ENCODE data around the gene COPS7B. TPM values are rescaled to one million over a fixed set of nuclear protein-coding genes. Genes with fewer than 3 reads are reported as not detected.

COPS7B gene
- total RNA-seq, 1 experiment from 2014 or later: 61.4 TPM

- H3K27me3 Mint-ChIP-seq (ENCODE audit: low read depth): peaks cover 3% of the 10 kb centered on the region
- H3K9me3 Mint-ChIP-seq: peaks cover under 1 to 4% of the 10 kb centered on the region in 2 experiments; a peak in 2 of 5 replicates
Observed at GRCh38 chr2:231856959-231857358, 70.7 kb downstream of the COPS7B start.

More at GRCh38 chr2:231856959-231857358, 70.7 kb downstream of the COPS7B start:
- H4K8ac ChIP-seq (replicated peaks; ENCODE audit: insufficient read length, low read depth, low read length): no peak overlapping the region
- no peak overlapping the region for H3T11ph ChIP-seq (ENCODE audit: low read length)
- H3K4me1 Mint-ChIP-seq: no peaks in the 10 kb centered on the region
- H3K27ac ChIP-seq (ENCODE audit: insufficient read length, low read depth, low read length): no peak overlapping the region
- H3K4ac ChIP-seq (ENCODE audit: low read depth, low read length): no peak overlapping the region
- TF ChIP-seq, protein P1, sequence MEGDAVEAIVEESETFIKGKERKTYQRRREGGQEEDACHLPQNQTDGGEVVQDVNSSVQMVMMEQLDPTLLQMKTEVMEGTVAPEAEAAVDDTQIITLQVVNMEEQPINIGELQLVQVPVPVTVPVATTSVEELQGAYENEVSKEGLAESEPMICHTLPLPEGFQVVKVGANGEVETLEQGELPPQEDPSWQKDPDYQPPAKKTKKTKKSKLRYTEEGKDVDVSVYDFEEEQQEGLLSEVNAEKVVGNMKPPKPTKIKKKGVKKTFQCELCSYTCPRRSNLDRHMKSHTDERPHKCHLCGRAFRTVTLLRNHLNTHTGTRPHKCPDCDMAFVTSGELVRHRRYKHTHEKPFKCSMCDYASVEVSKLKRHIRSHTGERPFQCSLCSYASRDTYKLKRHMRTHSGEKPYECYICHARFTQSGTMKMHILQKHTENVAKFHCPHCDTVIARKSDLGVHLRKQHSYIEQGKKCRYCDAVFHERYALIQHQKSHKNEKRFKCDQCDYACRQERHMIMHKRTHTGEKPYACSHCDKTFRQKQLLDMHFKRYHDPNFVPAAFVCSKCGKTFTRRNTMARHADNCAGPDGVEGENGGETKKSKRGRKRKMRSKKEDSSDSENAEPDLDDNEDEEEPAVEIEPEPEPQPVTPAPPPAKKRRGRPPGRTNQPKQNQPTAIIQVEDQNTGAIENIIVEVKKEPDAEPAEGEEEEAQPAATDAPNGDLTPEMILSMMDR (conservative IDR thresholded peaks at IDR 0.05): no peak
- no peak overlapping the region for H2BK20ac ChIP-seq (ENCODE audit: low read depth, low read length, poor library complexity, severe bottlenecking)
- no peaks in the 10 kb centered on the region for H3K4me1 ChIP-seq (ENCODE audit: insufficient read depth, low read length)
- H3K27me3 ChIP-seq (ENCODE audit: insufficient read depth, low read length): no peaks in the 10 kb centered on the region
- H3K23ac ChIP-seq (ENCODE audit: insufficient read length, low read depth, low read length): no peak overlapping the region
- H3K18ac ChIP-seq (ENCODE audit: insufficient read length, low read depth, low read length): no peak overlapping the region
- no peaks in the 10 kb centered on the region for H3K23me2 ChIP-seq (ENCODE audit: insufficient read length, low read depth, low read length, poor library complexity, severe bottlenecking)
- no peak overlapping the region for H2BK5ac ChIP-seq (ENCODE audit: insufficient read length, low read length)
- no peak overlapping the region for H2BK120ac ChIP-seq (ENCODE audit: low read depth, low read length, poor library complexity, severe bottlenecking)
- no peak overlapping the region for H3K14ac ChIP-seq (ENCODE audit: insufficient read depth, low read length)
- no peak overlapping the region for H2AFZ ChIP-seq (ENCODE audit: low read length)
- no peaks in the 10 kb centered on the region for H3K79me2 ChIP-seq (ENCODE audit: insufficient read depth, low read length)
- H4K91ac ChIP-seq (ENCODE audit: insufficient read length, low read depth, low read length): no peak overlapping the region
- peak overlapping the region in 1 of 3 experiments; percentile 10; a peak in 1 of 7 replicates for H3K27ac Mint-ChIP-seq
- no peak for DNase-seq
- no peak overlapping the region for H2BK15ac ChIP-seq (ENCODE audit: low read depth, low read length)
- no peak overlapping the region for H2AK5ac ChIP-seq (ENCODE audit: insufficient read length, low read length)
- H3K56ac ChIP-seq (ENCODE audit: insufficient read length, low read depth, low read length): no peak overlapping the region
- H3K9ac ChIP-seq (ENCODE audit: extremely low read depth, insufficient read length, low read length): no peak overlapping the region
- H3K4me3 Mint-ChIP-seq: no peak overlapping the region; a peak in 1 of 5 replicates
- H3K79me1 ChIP-seq (ENCODE audit: insufficient read depth, low read depth, low read length, poor library complexity, severe bottlenecking): no peaks in the 10 kb centered on the region
- no peak overlapping the region for H2BK12ac ChIP-seq (ENCODE audit: insufficient read length, low read depth, low read length)
- H3K9me3 ChIP-seq (ENCODE audit: control insufficient read depth, low read depth, low read length): no peaks in the 10 kb centered on the region
- no CpG with 5 or more reads among the region's 6 CpGs for WGBS (ENCODE audit: extremely low coverage, insufficient read length, low lambda C conversion rate)
- no peaks in the 10 kb centered on the region for H4K20me1 ChIP-seq (ENCODE audit: control insufficient read depth, insufficient read depth, insufficient read length)
- H4K5ac ChIP-seq (ENCODE audit: insufficient read length, low read depth, low read length): no peak overlapping the region
- H3K36me3 Mint-ChIP-seq (ENCODE audit: insufficient read depth in 1 of 3, low read depth in 3 of 3): no peaks in the 10 kb centered on the region
- no peak overlapping the region for H3K4me2 ChIP-seq (ENCODE audit: insufficient read depth, insufficient read length, low read length)

Other genes with a start within 250 kb of the COPS7B start
- gene TEX44, start 193.6 kb upstream of the COPS7B start, total RNA-seq (2021): not detected in 2 replicates
- 1,963 and 2,010 TPM in 2 replicates for gene PTMA, start 77.9 kb upstream of the COPS7B start, total RNA-seq (2021)
- gene PDE6D, start 5.2 kb upstream of the COPS7B start, total RNA-seq (2021): 33.7 and 33.9 TPM in 2 replicates
- gene NPPC, start 140.0 kb downstream of the COPS7B start, total RNA-seq (2021): 1.1 and 1.2 TPM in 2 replicates
- 28.1 and 28.2 TPM in 2 replicates for gene DIS3L2, start 175.3 kb downstream of the COPS7B start, total RNA-seq (2021)

All from H9 (cell line).